Endothelial cell of umbilical vein (primary cell): ENCODE measurements around the gene BCL6B.

Source experiments
- EZH2 ChIP-seq: IDR thresholded peaks from 2 replicates; pipeline ENCODE4 v1.6.1; 2012; ENCODE audit warnings: borderline replicate concordance, low read depth, mild to moderate bottlenecking, moderate library complexity, low read length, inconsistent platforms; ENCODE audit not compliant: severe bottlenecking
- POLR2A ChIP-seq: IDR thresholded peaks from 2 replicates; pipeline ENCODE4 v1.6.1; 2012; ENCODE audit warnings: low read depth, mild to moderate bottlenecking, control low read depth, low read length
- POLR2AphosphoS5 ChIP-seq: IDR thresholded peaks from 2 replicates; pipeline ENCODE4 v1.6.1; 2012; ENCODE audit warnings: low read depth, mild to moderate bottlenecking, control low read depth, low read length, moderate library complexity; ENCODE audit not compliant: insufficient read depth
- TF ChIP-seq, protein P1 (sequence below), 2 donors: IDR thresholded peaks; 1 replicate in 1 of 2; 2 replicates in 1 of 2; pipeline ENCODE4 v1.5.1; 2011; ENCODE audit warnings: low read length in 2 of 2, mild to moderate bottlenecking in 2 of 2, moderate library complexity in 2 of 2, control low read depth in 1 of 2, inconsistent platforms in 1 of 2, low read depth in 1 of 2; ENCODE audit not compliant: insufficient read depth in 1 of 2; ENCODE audit errors: extremely low read depth in 1 of 2
- TF ChIP-seq, protein P2 (sequence below): IDR thresholded peaks from 2 replicates; pipeline ENCODE4 v1.6.1; 2011; ENCODE audit not compliant: insufficient read depth, insufficient read length

- TF ChIP-seq, protein P1, sequence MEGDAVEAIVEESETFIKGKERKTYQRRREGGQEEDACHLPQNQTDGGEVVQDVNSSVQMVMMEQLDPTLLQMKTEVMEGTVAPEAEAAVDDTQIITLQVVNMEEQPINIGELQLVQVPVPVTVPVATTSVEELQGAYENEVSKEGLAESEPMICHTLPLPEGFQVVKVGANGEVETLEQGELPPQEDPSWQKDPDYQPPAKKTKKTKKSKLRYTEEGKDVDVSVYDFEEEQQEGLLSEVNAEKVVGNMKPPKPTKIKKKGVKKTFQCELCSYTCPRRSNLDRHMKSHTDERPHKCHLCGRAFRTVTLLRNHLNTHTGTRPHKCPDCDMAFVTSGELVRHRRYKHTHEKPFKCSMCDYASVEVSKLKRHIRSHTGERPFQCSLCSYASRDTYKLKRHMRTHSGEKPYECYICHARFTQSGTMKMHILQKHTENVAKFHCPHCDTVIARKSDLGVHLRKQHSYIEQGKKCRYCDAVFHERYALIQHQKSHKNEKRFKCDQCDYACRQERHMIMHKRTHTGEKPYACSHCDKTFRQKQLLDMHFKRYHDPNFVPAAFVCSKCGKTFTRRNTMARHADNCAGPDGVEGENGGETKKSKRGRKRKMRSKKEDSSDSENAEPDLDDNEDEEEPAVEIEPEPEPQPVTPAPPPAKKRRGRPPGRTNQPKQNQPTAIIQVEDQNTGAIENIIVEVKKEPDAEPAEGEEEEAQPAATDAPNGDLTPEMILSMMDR (IDR thresholded peaks at IDR 0.05; ENCODE audit: extremely low read depth in 1 of 2, insufficient read depth in 1 of 2, low read depth in 1 of 2, low read length in 2 of 2): peak; percentile 53 to 58
- no peak for TF ChIP-seq POLR2A
- no peak for TF ChIP-seq EZH2
- no peak for TF ChIP-seq POLR2AphosphoS5
- TF ChIP-seq, protein P2, sequence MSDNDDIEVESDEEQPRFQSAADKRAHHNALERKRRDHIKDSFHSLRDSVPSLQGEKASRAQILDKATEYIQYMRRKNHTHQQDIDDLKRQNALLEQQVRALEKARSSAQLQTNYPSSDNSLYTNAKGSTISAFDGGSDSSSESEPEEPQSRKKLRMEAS: no peak
These were observed 18.2 kb upstream of the BCL6B start for GRCh38 chr17:7004398-7005253.
